G401 (cell line): ENCODE results near the gene DPYD. TPM values are rescaled to one million over a fixed set of nuclear protein-coding genes. Genes with fewer than 3 reads are reported as not detected.
A peak's percentile ranks its signal among the peaks of the same experiment; 100 is the strongest.

Source experiments
- DNase-seq: peaks from one replicate; pipeline ENCODE4 v3.0.0-alpha.2; 2015; ENCODE audit warnings: low spot score
- in situ Hi-C: cut with HindIII; loops from 2 replicates; pipeline ENCODE4 v1.10.0; 2016; ENCODE audit warnings: low sequenced_read_pairs, mixed read lengths
- total RNA-seq: library from RNA; depleted of rRNA; stranded (reverse); fragments of >200 nt; shearing (Covaris generic); gene quantifications from 2 replicates; pipeline ENCODE4 v1.2.3, GENCODE V29; 2014; rRNA removed

DPYD gene
- not detected in 2 replicates for total RNA-seq

DNA sequence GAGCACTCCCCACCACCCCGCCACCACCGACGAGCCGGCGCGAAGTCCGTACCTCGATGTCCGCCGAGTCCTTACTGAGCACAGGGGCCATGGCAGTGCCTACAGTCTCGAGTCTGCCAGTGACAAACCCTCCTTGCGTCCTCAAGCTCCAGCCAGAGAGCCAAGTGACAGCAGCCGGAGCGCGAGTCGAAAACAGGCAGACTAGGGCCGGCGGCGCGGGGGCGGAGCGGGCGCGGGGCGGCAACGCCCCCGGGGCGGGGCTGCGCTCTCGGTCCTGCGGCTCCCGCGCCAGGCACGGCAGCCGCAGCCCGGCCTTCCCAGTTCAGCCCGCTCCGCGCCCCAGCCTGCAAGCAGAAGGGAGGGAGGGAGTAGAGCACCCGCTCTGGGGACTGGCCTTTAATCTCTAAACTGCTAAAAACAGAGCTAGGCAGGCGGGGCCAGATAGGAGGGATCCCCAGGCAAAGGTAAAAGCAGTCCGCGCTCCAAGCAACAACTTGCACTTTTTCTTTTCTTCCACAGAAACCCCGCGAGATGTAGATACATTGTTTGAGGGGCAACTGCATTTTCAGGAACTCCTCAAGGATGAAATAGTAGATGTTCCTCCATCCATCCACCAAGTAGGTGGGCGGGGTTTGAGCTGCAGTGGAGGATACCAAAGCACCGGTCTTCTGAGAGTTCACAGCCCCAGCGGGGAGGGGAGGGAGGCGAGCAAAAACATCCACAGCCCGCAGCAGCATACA is at the start of gene DPYD:
Gene DPYD (minus strand): TSS at position 203 of the 740 bp plus-strand sequence. CDS start 112 bp downstream, at position 91.
- in situ Hi-C loops: no loop called here

DNA sequence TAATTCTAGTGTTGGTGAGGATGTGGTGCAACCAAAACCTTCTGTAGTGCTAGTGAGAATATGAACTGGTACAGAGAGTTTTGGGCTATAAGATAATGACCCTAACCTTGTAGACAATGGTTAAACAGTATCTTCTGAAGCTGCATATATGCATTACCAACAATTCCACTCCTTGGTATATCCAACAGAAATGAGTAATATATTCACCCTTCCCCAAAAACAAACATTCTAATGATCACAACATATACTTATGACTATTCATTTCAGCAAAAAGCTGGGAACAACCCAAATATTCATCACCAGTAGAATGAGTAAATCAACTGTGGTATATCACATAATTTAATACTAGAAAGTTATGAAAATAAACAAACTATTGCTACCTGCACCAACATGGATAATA is 39.6 kb upstream of the DPYD start:
- no peak for DNase-seq
- in situ Hi-C loops: no loop called here

More for the DNA sequence above, at the start of gene DPYD:
- DNase-seq: peak; percentile 37

DNA sequence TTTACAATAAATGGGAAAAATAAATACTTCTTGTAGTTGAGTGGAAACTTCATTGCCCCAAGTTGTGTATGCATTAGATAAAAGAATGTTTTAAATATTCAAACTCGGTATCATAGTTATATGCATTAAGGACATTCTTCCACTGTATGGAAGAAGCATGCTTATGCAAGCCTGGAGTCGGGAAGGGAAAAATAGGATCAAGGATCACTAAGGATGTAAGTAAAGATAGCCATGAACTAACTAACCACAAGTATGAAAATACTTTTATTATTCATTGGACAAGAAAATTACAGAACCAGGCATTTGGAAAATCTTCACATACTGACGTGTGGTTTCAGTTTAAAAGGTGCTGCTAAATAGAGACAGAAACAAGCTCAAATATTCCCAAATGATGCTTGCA is 26.9 kb upstream of the DPYD start:
- in situ Hi-C loops: no loop called here
- no peak for DNase-seq

DNA sequence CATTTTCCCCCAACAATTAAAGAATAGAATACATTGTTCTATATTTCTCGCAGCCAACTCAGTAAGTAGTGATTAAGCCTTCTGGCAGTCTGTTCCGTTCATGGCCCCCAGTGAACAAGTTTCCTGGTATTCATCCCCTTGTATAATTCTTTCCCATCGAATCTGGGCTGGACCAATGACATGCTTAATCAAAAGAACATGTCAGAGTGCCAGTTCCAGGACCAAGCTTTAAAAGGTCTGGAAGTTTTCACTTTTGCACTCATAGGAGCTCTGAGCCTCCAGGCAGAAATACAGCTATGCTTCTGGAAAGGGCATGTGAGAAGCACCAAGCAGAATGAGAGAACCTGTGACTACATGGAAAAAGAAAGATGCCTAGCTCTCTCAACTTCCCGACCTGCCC is 22.5 kb upstream of the DPYD start:
- in situ Hi-C loops: no loop called here
- no peak for DNase-seq

DNA sequence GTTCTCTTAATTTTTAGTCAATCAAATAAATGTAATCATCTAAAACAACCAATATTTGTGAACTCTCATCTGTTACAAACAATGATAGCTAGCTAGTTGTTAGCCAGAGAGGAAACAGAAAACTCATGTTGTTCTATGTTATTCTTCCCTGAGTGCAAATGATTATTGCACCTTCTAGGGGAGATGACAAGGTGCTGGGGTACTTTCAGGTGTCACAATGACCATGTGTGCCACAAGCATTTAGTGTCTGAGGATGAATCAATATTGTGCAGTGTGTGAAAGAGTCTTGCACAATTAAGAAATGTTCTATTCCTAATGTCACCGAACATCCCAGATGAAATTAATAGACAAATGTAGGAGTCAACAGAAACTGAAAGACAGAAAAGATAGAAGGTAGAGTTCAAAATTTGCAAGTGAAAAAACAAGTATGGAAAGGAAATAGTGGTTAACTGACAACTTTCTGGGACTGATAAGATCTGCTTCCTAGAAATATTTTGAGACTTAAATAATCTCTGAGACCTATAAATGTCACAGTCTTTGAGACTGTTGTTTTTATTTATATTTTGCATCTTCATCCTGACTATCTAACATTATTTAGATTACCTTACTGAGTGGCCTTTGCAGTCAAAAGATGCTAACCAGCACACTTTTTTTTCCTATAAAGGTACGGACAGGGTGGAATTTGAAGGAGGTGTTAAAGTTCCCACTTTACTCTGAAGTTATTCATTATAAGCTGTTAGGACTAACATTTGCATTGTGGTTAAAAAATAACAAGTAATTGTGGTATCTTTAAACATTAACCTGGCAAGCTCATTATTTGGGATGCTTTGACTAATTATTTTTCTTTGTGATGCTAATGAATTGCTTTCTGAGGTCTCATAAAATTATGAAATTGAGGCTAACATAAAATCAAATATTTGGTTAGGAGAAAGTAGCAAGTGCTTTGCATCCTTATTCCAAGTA is 21.6 kb upstream of the DPYD start:
- in situ Hi-C loops: no loop called here
- no peak for DNase-seq

DNA sequence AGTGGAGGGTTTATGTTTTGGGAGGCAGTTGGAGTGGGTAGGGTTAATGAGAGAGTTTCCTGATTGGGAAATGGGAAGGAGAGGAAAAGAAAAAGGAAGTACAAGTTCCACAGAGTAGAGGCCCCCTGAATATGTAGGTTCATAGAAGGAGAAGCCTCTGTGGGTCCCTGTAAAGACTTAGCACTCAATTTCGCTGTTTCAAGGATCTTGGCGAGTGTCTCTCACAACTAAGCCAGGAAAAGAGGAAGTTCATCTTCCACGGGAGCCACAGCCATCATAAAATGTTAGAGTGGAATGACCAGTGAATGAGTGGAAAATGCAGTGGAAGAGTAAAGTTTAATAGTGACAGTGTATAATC is 17.4 kb upstream of the DPYD start:
- in situ Hi-C loops: no loop called here
- no peak for DNase-seq

DNA sequence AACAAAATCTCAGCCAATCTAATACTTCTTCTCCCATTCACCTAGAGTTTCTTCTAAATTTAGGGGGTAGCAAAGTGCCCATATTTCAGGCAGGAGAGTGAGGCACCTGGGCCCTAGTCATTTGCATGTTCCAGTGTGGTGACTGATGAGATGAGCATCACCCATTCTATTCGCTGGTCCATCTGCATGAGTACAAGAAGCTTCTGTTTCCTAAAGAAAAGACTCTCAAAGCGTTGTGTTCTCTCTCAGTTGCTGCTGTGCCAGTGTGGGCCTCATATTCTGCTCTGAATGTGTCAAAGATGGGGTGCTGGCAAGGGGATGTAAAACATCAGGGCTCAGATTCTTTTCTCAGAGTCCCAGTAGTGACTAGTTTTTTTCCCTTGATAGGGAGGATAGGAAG is 16.1 kb upstream of the DPYD start:
- in situ Hi-C loops: no loop called here
- no peak for DNase-seq

DNA sequence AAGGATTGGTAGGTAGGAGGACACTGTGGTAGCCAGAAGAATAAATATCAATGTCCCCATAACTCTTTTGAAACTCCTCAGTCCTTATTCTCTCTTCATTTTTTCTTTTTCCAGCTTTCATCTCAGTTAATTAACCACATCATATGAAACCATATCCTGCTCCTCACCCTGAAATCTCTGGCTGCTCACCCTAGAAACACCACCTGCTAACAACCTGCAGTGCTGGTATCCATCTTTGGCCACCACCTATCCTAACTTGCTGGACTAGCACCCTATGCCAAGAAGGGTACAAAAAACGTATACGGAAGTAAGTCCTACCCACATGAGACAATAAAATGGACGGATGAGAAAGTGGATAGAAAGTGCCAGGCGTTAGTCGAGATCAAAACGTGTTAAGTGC is 13.7 kb upstream of the DPYD start:
- in situ Hi-C loops: no loop called here
- no peak for DNase-seq

DNA sequence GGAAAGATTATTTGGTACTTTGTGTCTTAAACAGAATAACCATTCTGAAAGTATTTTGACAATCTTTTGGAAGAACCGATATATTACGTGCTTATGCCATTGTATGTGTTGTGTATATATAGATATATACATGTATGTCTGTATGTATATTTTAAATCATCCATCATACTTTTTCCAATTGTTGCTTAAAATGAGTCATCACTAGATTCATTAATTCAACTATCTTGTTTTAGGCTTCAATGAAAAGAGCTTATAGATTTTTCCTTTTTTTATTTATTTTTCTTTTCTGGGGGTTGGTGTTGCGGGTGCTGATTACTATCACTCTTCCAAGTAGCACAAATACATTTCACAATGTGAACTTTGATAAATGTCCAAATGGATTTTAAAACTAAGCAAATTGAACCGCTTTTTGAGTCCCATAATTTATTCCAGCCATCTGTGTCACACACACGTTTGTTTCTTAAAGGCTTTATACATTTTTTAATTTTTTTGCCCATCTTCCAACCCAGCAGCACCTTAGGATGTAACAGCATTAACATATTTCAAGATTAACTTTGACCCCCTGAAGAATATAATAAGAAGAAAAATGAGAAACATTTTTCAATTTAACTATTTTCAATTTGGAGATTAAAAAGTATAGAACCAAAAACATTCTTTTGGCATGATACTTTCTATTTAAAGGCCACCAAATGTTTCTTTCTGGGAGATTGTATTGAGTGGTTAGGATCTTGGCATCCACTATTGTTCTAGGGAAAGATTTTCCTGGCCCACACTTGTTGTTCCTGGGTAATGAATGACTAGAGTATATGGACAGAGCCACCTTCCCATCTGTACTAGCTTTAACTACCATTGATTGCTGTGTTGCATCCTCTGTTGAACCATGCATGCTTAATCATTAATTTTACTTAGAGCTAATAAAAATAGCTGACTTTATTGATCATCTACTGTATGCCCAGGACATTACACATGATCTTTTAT is 9.3 kb upstream of the DPYD start:
- in situ Hi-C loops: no loop called here
- no peak for DNase-seq

DNA sequence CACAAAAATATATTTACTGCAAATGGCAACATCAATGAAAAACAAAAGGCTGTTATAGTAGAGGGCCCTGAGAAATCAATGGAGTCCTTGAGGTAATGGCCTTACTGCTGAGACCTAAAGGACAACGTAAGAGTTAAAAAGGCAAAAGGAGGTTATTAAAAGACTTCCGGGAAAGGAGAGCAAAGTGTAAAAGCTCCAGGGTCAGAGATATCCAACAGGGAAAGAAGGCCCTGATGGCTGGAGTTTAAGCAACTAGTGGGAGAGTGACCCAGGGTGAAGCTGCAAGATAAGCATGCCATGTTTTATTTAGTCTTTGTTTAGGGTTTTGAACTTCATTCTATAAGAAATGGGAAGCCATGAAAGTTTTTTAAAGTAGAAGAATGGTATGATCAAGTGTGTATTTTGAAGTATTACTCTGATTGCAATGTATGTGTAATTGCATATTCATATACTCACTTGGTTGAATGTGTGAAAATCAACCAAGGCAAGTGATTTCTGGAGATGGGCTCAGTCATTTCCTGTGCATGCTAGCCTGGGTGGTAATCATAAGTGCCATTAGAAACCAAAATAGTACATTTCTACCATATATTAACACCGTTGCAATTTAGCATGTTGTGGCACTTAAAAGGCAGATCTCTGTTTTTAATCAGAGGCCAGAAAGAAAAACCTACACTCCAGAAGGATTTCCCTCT is 5.3 kb upstream of the DPYD start:
- in situ Hi-C loops: no loop called here
- no peak for DNase-seq

DNA sequence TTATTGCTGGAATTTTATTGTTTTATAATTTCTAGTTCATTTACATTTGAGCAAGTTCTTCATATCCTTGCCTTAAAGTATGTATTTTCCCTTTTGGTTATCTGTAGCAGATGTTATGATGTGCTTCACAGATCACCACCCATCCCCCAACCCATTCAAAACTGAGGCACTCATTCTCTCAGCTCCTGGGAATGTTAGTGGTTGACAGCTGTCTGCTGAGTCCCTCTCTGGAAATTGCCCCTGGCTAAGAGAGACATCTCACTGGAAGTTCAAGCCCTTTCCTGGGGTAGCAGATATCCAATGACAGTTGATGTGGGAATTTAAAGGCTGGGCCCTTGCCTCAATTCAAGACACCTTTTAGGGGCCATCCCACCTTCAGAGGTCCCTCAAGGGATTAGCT is 4.3 kb upstream of the DPYD start:
- in situ Hi-C loops: no loop called here
- DNase-seq: no peak

DNA sequence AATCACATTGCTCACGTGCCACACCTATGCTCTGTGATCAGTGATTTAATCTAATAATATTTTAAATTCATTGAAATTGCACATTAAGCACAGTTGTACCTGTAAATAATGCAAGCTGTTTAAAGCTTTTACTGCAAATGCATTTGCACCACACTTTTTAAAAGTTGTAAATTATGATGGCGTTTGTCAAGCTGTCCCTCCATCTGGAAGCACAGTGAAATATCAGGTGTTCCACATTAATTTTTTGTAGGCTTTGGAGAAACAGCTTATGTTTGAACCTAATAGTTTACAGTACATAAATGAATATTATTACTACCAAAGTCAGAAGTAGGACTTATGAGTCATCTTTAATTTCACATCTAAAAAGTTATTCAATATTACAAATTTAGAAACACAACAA is 3.0 kb upstream of the DPYD start:
- in situ Hi-C loops: no loop called here
- no peak for DNase-seq

DNA sequence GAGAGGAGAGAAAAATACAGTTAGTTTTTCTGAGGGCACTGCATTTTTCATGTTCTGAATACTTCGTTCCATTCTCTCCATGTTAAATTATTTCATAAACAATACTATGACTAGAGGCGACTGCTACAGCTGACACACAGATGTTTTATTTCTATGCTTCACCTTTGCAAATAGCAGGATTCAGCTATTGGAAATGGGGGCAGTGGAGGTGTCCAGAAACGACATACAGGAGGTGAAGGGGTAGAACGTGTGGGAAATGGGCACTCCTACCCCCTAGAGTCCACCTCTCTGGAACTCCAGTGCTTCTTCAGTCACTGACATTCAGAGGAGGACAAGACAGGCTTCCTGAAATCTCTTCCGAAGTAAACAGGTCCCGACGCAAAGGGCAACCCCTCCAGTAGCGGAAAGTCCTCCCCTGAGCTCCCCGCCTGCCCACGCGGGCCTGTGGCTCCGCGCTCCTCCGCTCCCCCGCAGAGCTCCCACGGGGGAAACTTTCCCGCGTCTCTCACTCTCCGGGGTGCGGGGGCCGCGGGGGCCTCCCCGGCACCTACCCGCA is 480 bp downstream of the DPYD start:
- no peak for DNase-seq
- in situ Hi-C loops: no loop called here

DNA sequence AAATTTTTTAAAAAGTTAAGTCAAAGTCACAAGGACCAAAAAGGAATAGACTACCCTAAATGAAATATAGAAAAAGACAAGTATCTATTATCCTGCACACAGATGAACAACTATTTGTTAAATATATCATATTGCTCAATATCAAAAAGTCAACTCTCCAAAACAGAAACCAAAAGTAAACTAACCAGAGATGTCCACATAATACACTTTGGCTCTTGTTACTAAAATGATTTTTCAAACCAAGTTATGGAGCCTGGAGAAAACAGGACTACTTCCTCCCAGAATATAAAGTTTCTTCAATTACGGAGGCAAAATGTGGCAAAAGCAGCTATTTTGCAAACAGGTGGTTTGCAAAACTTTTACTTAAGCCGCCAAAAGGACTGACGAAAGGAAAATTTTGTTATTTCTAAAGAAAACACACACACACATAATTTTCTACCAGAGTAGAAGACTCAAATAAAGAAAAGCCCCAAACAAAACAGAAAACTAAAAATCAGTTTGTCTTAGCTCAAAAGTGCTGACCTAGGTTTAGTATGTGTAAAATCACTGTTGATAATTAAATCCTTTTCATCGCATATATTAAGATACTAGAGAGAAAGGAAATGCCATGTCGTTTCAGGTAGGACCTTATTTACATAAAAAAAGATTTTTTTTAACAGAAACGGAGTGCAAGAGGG is 1.1 kb downstream of the DPYD start:
- in situ Hi-C loops: no loop called here
- no peak for DNase-seq

DNA sequence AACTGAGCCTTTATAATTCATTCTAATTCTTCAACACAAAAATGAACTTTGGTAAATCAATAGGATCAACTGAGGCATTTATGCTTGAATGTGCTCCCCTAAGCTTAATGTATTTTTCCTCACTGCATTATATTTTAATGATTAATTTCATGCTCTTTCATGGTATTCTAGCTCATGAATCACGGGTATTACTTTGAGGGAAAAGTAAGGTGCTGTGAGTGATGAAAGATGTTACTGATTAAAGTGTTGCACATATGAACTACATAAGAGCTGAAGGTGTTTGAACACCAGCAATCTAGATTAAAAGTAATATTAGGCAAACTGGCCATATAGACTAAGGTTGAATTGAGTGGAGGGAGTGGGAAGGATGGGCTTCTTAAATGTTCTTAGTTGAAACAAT is 1.9 kb downstream of the DPYD start:
- in situ Hi-C loops: no loop called here

DNA sequence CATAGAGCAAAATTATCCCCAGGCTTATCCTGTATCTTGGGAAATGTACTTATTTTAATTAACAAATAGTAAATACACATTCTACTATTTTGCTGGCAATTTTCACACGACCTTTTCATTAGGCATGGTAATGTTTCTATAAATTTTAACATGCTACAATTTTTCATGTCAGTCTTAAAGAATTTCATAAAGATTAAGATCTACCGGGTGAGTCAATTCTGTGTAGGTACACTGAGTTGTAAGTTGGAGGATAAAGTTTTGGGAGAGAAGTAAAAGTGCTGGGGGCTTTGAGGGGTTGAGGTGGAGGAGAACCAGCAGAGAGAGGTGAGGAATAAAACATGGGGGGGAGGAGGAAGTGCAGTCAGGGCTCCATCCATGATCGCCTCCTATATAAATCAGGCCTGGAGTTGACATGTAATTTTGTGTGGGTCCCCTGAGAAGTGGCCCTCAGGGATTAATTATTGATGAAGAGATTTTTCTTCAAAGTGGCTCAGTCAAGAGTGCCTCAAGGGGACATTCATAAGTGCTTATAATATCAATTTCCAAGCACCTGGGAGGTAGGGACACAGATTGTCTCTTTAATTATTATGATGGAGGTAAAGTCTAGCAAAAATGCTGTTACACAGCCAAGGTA is 7.2 kb downstream of the DPYD start:
- in situ Hi-C loops: no loop called here
- DNase-seq: no peak

More for the DNA sequence above, 1.9 kb downstream of the DPYD start:
- DNase-seq: no peak
